GM12864 (cell line): ENCODE data around the gene KRTAP10-7.
"Not testable (repeated sequence)": the region's sequence is repeated elsewhere in the genome, so short reads cannot be mapped to it uniquely, and the experiment has no call there.

Source experiments
- DNase-seq: peaks from one replicate; pipeline ENCODE4 v3.0.0-alpha.2; 2011; ENCODE audit warnings: low read depth
- H3K4me3 ChIP-seq: 2 replicates; pipeline ENCODE4 v1.5.1; 2011; ENCODE audit warnings: mild to moderate bottlenecking, low read depth, low read length, control low read depth
- TF ChIP-seq, protein P1 (sequence below): IDR thresholded peaks from 2 replicates; pipeline ENCODE4 v1.5.1; 2011; ENCODE audit warnings: low read depth, mild to moderate bottlenecking, moderate library complexity, low read length, control low read depth, inconsistent platforms; ENCODE audit errors: missing control alignments

Gene KRTAP10-7

DNA sequence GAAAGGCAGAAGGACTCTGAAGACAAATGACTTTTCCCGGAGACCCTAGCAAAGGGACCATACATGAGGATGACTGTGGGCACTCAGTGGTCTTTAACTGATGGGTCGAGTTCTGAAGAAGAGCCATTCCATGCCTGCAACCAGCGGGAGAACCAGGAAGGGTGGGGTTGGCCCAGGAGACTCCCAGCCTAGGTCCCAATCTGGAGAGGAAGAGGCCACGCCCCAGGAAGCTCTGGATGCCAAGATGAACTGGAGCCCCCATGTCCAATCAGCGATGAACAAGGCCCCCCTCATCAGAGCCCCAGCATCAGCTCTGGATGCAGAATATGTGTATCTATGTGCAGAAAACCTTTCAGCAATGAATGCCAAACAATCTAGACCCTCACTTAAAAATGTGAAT, 40.4 kb downstream of the KRTAP10-7 start:
- H3K4me3 ChIP-seq: no peak overlapping the region
- DNase-seq: no peak
- TF ChIP-seq, protein P1, sequence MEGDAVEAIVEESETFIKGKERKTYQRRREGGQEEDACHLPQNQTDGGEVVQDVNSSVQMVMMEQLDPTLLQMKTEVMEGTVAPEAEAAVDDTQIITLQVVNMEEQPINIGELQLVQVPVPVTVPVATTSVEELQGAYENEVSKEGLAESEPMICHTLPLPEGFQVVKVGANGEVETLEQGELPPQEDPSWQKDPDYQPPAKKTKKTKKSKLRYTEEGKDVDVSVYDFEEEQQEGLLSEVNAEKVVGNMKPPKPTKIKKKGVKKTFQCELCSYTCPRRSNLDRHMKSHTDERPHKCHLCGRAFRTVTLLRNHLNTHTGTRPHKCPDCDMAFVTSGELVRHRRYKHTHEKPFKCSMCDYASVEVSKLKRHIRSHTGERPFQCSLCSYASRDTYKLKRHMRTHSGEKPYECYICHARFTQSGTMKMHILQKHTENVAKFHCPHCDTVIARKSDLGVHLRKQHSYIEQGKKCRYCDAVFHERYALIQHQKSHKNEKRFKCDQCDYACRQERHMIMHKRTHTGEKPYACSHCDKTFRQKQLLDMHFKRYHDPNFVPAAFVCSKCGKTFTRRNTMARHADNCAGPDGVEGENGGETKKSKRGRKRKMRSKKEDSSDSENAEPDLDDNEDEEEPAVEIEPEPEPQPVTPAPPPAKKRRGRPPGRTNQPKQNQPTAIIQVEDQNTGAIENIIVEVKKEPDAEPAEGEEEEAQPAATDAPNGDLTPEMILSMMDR: no peak

DNA sequence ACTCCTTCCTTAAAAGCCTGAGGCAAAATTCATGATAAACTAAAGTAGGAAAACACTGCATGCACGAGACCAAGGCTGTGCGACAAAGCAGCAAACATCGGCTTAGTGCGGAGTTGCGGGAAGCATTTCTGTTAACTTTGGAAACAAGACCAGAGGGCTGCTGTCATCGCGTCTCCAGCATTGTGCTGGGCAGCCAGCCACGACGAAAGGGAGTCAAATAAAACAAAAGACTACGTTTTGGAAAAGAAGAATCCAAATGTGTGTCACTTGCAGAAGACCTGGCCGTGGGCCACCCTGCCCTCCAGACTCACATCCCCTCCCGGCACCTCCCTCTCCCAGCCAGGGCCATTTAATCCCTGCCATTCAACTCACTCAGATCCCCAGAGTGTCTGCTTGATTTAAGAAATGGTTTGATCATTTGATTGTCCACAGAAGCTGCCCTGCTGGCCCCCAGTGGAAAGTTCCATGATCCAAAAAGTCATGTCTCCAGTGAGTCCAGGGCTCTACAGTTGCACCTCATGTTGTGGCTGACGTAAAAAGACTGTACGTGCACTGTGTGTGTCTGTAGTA, 43.4 kb downstream of the KRTAP10-7 start:
- TF ChIP-seq, protein P1: no peak
- DNase-seq: no peak
- no peak overlapping the region for H3K4me3 ChIP-seq

DNA sequence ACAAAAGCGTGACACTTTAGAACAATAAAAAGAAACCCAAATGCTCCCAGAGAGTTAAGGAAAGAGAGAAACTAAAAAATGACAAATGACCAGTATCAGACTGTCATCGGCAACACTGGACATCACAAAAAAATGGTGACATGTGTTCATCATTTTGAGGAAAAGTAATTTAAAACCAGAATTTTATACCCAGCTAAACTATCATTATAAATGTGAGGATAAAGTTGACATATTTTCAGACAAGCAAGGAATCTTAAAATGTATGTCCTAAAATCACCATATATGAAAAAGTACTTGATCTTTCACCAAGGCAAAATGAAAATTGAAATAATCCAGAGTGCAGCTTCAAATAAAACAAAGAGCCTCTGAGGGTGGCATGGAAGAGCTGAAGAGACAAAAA, 44.5 kb downstream of the KRTAP10-7 start:
- no peak overlapping the region for H3K4me3 ChIP-seq
- TF ChIP-seq, protein P1: no peak
- no peak for DNase-seq

DNA sequence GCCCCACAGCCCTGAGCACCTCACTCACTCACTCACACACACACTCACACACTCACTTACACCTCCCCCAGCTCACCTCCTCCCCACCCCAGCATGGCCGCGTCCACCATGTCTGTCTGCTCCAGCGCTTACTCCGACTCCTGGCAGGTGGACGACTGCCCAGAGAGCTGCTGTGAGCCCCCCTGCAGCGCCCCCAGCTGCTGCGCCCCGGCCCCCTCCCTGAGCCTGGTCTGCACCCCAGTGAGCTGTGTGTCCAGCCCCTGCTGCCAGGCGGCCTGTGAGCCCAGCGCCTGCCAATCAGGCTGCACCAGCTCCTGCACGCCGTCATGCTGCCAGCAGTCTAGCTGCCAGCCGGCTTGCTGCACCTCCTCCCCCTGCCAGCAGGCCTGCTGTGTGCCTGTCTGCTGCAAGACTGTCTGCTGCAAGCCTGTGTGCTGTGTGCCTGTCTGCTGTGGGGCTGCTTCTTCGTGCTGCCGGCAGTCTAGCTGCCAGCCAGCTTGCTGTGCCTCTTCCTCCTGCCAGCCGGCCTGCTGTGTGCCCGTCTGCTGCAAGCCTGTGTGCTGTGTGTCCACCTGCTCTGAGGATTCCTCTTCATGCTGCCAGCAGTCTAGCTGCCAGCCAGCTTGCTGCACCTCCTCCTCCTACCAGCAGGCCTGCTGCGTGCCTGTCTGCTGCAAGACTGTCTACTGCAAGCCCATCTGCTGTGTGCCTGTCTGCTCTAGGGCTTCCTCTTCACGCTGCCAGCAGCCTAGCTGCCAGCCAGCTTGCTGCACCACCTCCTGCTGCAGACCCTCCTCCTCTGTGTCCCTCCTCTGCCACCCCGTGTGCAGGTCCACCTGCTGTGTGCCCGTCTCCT, 46.2 kb downstream of the KRTAP10-7 start, which contains the start of gene KRTAP10-11:
TSS of gene KRTAP10-11 (plus strand) at position 49 of the 856 bp plus-strand sequence. CDS start at position 94, 45 bp downstream.
- H3K4me3 ChIP-seq, DNase-seq: not testable (repeated sequence)

DNA sequence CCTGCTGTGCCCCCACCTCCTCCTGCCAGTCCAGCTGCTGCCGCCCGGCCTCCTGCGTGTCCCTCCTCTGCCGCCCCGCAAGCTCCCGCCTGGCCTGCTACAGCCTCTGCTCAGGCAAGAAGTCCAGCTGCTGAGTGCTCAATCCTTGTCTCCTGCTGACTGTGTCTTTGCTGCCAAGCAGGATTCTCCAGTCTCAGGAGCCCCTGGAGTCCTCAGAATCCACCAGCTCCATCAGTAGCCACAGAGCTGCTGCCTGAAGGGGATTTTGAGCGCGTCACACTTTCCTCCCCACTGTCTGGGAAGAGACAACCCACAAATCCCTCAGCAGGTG, 46.8 kb downstream of the KRTAP10-7 start:
- DNase-seq: no peak
- H3K4me3 ChIP-seq: no peak overlapping the region
- TF ChIP-seq, protein P1: no peak

DNA sequence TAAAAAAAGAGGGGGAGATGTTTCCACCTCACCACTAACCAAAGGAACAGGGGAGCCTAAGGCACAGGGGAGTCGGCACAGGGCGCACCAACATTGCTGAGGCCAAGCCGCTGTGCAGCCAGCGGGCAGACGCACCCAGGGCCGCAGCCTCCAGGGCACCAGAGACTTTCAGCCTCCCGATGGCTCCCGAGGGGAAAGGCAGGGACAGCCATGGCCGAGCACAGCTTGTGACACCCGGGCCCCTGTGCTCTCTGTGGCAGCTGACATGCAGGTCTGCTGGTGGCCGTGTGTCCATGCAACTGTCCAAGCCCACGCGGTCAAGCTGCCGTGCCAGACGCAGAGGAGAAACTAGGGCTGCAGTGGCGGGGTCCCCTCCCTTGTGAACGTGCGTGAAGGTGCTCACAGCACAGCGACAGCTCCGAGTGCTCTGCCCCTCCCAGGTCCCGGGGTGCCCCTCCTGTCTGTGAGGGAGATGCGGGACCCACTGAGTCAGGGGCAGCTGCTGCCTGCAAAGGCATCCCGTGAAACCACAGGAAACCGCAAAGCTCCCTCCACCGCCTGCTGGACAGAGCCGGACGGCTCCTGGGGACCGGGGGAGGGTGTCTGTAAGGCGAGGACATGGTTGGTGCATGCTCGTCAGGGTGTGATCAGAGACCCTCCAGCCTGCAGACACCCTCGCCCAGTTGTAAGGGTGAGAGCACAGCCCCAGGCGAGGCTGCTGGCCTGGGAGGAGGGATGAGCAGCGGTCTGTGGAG, 48.3 kb downstream of the KRTAP10-7 start:
- DNase-seq: no peak
- TF ChIP-seq, protein P1: no peak

DNA sequence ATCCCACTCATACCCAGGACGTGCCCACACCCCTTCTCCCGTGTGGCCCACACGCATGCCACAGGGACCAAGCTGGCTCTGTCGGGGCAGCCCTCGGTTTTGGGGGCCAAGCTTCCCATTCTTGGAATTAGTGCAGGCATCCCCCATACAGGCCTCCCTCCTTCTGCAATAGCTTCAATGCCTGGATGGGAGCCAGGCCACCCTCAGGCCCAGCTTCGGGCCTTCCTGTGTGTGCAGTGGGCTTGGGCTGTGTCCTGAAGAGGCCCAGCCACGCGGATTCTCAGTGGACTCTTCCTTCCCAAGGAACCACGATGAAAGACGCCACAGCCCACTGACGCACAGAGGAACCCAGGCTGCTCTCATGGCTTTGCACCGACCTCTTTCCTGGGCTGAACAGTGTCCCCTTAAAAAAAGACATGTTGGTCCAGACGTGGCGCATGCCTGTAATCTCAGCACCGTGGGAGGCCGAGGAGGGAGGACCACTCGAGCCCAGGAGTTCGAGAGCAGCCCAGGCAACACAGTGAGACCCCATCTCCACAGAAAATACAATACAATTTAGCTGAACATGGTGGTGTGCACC, 49.2 kb downstream of the KRTAP10-7 start:
- H3K4me3 ChIP-seq: no peak overlapping the region
- no peak for DNase-seq
- TF ChIP-seq, protein P1: no peak

More for the DNA sequence above, 48.3 kb downstream of the KRTAP10-7 start:
- H3K4me3 ChIP-seq: no peak overlapping the region
